Fibroblast of lung (primary cell): ENCODE data around the gene MEF2D.

ENCODE experiments used
- CTCF ChIP-seq, 2 donors: IDR thresholded peaks in 1 of 2; conservative IDR thresholded peaks in 1 of 2; 1 replicate in 1 of 2; 2 replicates in 1 of 2; pipeline ENCODE4 v1.5.1; 2011 to 2012; ENCODE audit warnings: low read length in 2 of 2, control low read depth in 1 of 2, inconsistent platforms in 1 of 2, low read depth in 1 of 2, mild to moderate bottlenecking in 1 of 2
- EZH2 ChIP-seq: IDR thresholded peaks from 2 replicates; pipeline ENCODE4 v1.5.1; 2012; ENCODE audit warnings: low read length, control low read depth, mild to moderate bottlenecking; ENCODE audit errors: missing control alignments

GRCh38 chr1:156540955-156541354 lies 40.4 kb upstream of the MEF2D start:
- no peak for TF ChIP-seq CTCF (conservative IDR thresholded peaks at IDR 0.05 in 1 of 2, IDR thresholded peaks at IDR 0.05 in 1 of 2; ENCODE audit: low read depth in 1 of 2, low read length in 2 of 2)
- TF ChIP-seq EZH2, result no peak
